Chondrocyte (in vitro differentiated cells): ENCODE results near the gene TSHZ2. TPM values are rescaled to one million over a fixed set of nuclear protein-coding genes. Genes with fewer than 3 reads are reported as not detected.
A peak's percentile ranks its signal among the peaks of the same experiment; 100 is the strongest.

ENCODE experiments used
- DNase-seq: peaks from one replicate; pipeline ENCODE4 v3.0.0; 2021; ENCODE audit warnings: mixed read lengths, low spot score
- H3K27ac Mint-ChIP-seq: one replicate; pipeline ENCODE4 v1.8.0; 2021; ENCODE audit warnings: mild to moderate bottlenecking, moderate library complexity, mixed read lengths; ENCODE audit not compliant: unreplicated experiment
- H3K27me3 Mint-ChIP-seq: 2 replicates; pipeline ENCODE4 v1.8.0; 2021; ENCODE audit warnings: low read depth, mixed read lengths
- H3K36me3 Mint-ChIP-seq: 2 replicates; pipeline ENCODE4 v1.8.0; 2021; ENCODE audit warnings: low read depth, mixed read lengths
- H3K4me1 Mint-ChIP-seq: 2 replicates; pipeline ENCODE4 v1.8.0; 2021; ENCODE audit warnings: low read depth, mild to moderate bottlenecking, mixed read lengths
- H3K4me3 Mint-ChIP-seq: one replicate; pipeline ENCODE4 v1.8.0; 2021; ENCODE audit warnings: mild to moderate bottlenecking, moderate library complexity, mixed read lengths; ENCODE audit not compliant: unreplicated experiment
- H3K9me3 Mint-ChIP-seq: 2 replicates; pipeline ENCODE4 v1.8.0; 2021; ENCODE audit warnings: low read depth, mixed read lengths
- total RNA-seq: library from RNA; stranded (reverse); gene quantifications from 3 replicates; pipeline ENCODE4 v1.2.1, GENCODE V29; 2021
- TF ChIP-seq, protein P1 (sequence below): fragments of 200-600 bp; sonication (generic); IDR thresholded peaks from 2 replicates; pipeline ENCODE4 v1.5.0; 2021; ENCODE audit warnings: antibody characterized with exemption, mild to moderate bottlenecking, moderate library complexity

TSHZ2 gene
- total RNA-seq, 1 donor from 2014 or later = 0.37 TPM

DNA sequence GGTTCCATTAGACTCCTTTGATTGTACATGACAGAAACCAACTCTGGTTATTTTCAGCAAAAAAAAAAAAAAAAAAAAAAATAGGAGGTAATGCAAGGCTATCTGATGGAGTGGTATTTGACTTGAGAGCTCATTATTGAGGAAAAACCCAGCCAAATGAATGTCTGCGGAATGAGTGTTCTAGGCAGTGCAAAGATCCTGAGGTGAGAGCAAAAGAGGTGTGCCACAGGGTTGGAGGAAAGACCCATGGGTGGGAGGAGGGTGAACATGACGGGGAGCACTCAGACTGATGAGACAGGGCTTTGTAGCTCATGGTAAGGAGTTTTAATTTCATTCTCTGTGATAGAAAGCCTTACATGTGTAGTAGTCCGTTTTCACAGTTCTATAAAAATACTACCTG lies 188.9 kb downstream of the TSHZ2 start:
- TF ChIP-seq, protein P1, sequence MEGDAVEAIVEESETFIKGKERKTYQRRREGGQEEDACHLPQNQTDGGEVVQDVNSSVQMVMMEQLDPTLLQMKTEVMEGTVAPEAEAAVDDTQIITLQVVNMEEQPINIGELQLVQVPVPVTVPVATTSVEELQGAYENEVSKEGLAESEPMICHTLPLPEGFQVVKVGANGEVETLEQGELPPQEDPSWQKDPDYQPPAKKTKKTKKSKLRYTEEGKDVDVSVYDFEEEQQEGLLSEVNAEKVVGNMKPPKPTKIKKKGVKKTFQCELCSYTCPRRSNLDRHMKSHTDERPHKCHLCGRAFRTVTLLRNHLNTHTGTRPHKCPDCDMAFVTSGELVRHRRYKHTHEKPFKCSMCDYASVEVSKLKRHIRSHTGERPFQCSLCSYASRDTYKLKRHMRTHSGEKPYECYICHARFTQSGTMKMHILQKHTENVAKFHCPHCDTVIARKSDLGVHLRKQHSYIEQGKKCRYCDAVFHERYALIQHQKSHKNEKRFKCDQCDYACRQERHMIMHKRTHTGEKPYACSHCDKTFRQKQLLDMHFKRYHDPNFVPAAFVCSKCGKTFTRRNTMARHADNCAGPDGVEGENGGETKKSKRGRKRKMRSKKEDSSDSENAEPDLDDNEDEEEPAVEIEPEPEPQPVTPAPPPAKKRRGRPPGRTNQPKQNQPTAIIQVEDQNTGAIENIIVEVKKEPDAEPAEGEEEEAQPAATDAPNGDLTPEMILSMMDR = no peak
- Mint-ChIP-seq H3K4me3 (no peak overlapping the region), H3K27me3 (peaks cover 8% of the 10 kb centered on the region), H3K9me3 (no peaks in the 10 kb centered on the region), H3K27ac (no peak overlapping the region), H3K36me3 (no peaks in the 10 kb centered on the region), H3K4me1 (peaks cover 8% of the 10 kb centered on the region)
- no peak for DNase-seq

DNA sequence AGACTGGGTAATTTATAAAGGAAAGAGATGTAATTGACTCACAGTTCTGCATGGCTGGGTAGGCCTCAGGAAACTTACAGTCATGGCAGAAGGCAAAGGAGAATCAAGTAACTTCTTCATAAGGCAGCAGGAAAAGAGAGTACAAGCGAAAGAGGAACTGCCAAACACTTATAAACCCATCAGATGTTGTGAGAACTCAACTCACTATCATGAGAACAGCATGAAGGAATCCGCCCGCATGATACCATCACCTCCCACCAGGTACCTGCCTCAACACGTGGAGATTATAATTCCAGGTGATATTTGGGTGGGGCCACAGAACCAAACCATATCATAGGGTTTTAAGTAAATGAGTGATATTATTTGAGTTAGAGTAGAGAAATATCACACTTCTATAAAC lies 189.3 kb downstream of the TSHZ2 start:
- TF ChIP-seq, protein P1 = no peak
- DNase-seq = no peak
- peaks cover 5% of the 10 kb centered on the region for H3K27me3 Mint-ChIP-seq
- no peak overlapping the region for H3K4me3 Mint-ChIP-seq
- H3K36me3 Mint-ChIP-seq = no peaks in the 10 kb centered on the region
- H3K9me3 Mint-ChIP-seq = no peaks in the 10 kb centered on the region
- H3K27ac Mint-ChIP-seq = no peak overlapping the region
- H3K4me1 Mint-ChIP-seq = peaks cover 8% of the 10 kb centered on the region

DNA sequence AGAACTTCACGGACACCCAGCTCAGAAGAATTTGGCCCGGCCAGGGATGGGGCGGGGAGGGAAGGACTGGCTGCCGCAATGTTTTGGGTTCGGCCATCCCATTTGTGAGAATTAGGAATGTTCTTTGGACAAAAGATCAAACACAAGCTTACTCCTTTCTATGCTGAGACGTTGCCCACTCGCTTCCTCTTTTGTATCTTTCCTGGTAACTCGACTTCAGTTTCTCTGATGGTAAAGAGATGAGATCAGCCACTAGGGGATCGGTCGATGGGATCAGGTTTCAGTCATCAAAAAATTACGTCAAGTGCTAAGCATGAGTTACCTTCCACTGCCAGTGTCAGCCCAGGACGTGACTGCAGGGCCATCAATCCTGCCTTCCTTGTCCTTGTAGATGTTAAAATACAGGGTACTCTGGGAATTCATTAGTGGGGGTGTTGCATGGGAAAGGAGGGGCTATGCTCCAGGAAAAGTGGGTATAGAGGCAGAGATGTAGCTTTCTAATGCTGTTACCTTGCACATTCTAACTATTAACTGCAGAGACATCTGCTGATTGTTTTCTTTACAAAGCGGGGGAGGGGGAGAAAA lies 190.2 kb downstream of the TSHZ2 start:
- Mint-ChIP-seq H3K4me1 (peaks cover 8% of the 10 kb centered on the region), H3K36me3 (no peaks in the 10 kb centered on the region), H3K27ac (no peak overlapping the region), H3K27me3 (peaks cover 5% of the 10 kb centered on the region), H3K9me3 (no peaks in the 10 kb centered on the region), H3K4me3 (peak overlapping the region; percentile 31)
- no peak for DNase-seq
- TF ChIP-seq, protein P1 = peak; percentile 18

DNA sequence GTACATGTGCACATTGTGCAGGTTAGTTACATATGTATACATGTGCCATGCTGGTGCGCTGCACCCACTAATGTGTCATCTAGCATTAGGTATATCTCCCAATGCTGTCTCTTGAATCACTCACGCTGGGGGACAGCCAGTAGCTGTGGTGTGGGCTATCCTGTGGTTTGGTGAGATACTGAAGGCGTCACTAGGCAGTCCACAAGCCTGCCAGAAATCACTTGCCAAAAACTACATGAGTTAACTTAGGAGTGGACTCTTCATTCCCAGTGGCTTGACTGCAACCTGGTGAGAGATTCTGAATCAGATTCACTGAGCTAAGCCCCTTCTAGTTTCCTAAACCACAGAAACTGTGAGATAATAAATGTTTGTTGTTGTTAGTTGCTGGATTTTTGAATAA lies 191.3 kb downstream of the TSHZ2 start:
- Mint-ChIP-seq H3K4me1 (peaks cover 8% of the 10 kb centered on the region), H3K4me3 (no peak overlapping the region), H3K27ac (no peak overlapping the region), H3K36me3 (no peaks in the 10 kb centered on the region), H3K9me3 (no peaks in the 10 kb centered on the region), H3K27me3 (no peaks in the 10 kb centered on the region)
- no peak for DNase-seq
- TF ChIP-seq, protein P1 = no peak

DNA sequence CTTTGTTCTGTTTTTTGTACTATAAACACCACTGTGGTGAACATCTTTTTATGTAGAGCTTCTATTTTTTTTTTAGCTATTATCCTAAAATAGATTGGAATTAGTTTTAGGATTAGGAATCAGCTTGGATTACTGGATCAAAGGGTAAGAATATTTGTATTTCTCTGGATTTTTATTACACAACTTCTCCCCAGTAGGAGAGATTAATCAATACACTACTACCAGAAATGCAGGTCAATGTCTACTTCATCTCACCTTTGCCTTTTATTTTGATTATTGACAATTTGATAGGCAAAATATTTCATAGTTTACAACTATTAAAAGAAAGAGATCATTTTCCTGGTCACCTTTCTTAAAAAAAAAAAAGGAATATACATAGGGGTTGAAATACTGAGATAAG lies 191.9 kb downstream of the TSHZ2 start:
- Mint-ChIP-seq H3K9me3 (no peaks in the 10 kb centered on the region), H3K36me3 (no peaks in the 10 kb centered on the region), H3K27me3 (peaks cover 2% of the 10 kb centered on the region), H3K27ac (no peak overlapping the region), H3K4me1 (peaks cover 8% of the 10 kb centered on the region), H3K4me3 (no peak overlapping the region)
- TF ChIP-seq, protein P1 = no peak
- DNase-seq = no peak
